Esophagus squamous epithelium (tissue), 4 donors: ENCODE results near the gene INAFM2.

Experiments used
- POLR2A ChIP-seq, 4 donors: fragments of 450-650 bp; IDR thresholded peaks; one replicate each; pipeline ENCODE4 v1.6.1; 2017; ENCODE audit warnings: antibody characterized with exemption in 4 of 4, mild to moderate bottlenecking in 4 of 4, moderate library complexity in 3 of 4
- TF ChIP-seq, protein P1 (sequence below), 6 experiments: fragments of 450-650 bp in 4 of 6; fragments of 200-600 bp in 2 of 6; sonication (generic) in 2 of 6; IDR thresholded peaks; one replicate each; pipeline ENCODE4 v1.5.1; 2016 to 2019; ENCODE audit warnings: antibody characterized with exemption in 6 of 6, mild to moderate bottlenecking in 4 of 6, moderate library complexity in 4 of 6

DNA sequence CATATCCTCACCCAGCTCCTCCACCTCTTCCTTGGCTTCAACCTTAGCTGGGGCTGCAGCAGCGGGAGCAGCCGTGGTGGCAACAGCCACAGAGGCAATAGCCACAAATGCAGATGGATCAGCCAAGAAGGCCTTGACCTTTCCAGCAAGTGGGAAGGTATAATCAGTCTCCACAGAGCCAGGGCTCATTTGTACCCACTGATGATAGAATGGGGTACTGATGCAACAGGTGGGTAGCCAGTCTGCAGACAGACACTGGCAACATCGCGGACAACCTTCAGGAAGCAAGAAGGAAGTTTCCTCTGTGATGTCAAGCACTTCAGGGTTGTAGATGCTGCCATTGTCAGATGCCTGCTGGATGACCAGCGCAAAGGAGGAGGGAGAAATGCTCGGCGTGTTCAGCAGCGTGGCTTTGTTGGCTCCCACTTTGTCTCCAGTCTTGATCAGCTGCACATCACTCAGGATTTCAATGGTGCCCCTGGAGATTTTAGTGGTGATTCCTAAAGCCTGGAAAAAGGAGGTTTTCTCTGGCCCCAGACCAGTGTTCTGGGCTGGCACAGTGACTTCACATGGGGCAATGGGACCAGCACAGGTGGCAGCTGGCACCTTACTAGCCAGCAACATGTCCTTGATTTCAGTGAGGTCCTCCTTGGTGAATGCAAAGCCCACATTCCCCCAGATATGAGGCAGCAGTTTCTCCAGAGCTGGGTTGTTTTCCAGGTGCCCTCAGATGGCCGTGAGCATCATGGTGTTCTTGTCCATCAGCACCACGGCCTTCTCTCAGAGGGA, 10.9 kb upstream of the INAFM2 start:
- no peak for TF ChIP-seq POLR2A (IDR thresholded peaks at IDR 0.05)
- TF ChIP-seq, protein P1, sequence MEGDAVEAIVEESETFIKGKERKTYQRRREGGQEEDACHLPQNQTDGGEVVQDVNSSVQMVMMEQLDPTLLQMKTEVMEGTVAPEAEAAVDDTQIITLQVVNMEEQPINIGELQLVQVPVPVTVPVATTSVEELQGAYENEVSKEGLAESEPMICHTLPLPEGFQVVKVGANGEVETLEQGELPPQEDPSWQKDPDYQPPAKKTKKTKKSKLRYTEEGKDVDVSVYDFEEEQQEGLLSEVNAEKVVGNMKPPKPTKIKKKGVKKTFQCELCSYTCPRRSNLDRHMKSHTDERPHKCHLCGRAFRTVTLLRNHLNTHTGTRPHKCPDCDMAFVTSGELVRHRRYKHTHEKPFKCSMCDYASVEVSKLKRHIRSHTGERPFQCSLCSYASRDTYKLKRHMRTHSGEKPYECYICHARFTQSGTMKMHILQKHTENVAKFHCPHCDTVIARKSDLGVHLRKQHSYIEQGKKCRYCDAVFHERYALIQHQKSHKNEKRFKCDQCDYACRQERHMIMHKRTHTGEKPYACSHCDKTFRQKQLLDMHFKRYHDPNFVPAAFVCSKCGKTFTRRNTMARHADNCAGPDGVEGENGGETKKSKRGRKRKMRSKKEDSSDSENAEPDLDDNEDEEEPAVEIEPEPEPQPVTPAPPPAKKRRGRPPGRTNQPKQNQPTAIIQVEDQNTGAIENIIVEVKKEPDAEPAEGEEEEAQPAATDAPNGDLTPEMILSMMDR (IDR thresholded peaks at IDR 0.05) = no peak
